ENCODE measurements around the gene AKR1E2. TPM values are rescaled to one million over a fixed set of nuclear protein-coding genes. Genes with fewer than 3 reads are reported as not detected.

AKR1E2 gene
- total and polyA plus RNA-seq, 4 experiments from 2014 or later: 1.5 to 9.8 (median 5.7) TPM

DNA sequence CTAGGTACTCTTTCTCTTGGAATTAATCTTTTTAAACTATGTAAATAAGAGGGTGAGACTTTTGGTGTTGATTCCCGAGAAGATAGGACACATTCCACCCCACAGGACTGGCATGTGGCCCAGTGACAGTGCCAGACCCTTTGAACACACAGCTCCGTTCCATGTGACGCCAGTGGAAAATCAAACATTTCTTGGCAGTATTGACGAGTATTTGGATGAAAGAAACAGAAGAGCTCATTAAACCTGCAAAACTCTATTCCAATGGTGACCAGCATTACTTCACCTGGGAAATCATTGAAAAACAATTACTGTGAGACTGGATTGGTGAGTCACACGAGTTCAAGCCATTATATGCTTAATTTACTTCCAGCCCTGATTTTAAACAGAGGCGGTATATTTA, 25.8 kb downstream of the AKR1E2 start:
- no peaks in the 10 kb centered on the region for H3K27me3 ChIP-seq (ENCODE audit: insufficient read depth, low read length)

DNA sequence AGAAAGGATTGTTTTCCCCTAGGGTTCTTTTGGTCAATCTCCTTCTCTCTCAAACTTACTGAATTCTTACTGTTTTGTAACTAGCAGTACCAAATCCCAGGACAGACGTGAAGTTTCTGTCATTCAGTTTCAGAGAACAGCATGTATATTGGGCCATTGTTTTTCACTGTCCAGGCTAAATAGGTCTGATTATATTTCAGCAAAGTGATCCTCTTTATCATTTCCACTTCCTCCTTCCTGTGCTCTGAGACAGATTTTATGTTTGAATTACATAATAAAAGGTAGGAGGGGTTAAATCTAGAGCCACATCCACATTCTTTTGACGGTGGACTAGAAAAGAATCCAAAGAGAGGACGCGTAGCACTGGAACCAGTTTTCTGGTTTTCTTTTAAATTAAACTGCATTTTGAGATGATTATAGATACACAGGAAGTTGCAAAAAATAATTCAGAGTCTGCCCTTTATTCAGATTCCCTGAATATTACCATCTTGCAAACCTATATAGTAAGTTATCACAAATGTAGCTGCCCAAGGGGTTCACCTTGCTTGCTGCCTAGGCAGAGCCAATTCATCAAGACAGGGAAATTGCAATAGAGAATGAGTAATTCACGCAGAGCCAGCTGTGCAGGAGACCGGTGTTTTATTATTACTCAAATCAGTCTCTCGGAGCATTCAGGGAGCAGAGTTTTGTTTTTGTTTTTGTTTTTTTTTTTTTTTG, 40.1 kb downstream of the AKR1E2 start:
- H3K4me1 ChIP-seq (ENCODE audit: insufficient read depth, low read length): no peaks in the 10 kb centered on the region
- Mint-ChIP-seq H3K4me3 (peak overlapping the region in 2 of 8 donors; percentile 15 to 28), H3K4me1 (peaks cover 0 to 6% (median under 1%) of the 10 kb centered on the region in 4 donors), H3K27me3 (peaks cover 0 to 5% of the 10 kb centered on the region in 2 donors), H3K36me3 (peaks cover 0 to 3% of the 10 kb centered on the region in 2 donors), H3K27ac (peak overlapping the region in 1 of 7 donors; percentile 33), H3K9me3 (peaks cover 0 to 2% (median 0%) of the 10 kb centered on the region in 8 donors)
- no peak overlapping the region for H3K4me3 ChIP-seq (ENCODE audit: low read length in 2 of 2)
- intact Hi-C loops (cut with micrococcal nuclease): no loop called here
- no peaks in the 10 kb centered on the region for H3K9me3 ChIP-seq (ENCODE audit: control insufficient read depth in 1 of 2, low read length in 2 of 2)
- CTCF ChIA-PET (ENCODE audit: partially characterized antibody): no interaction called here
- H3K27ac ChIP-seq (ENCODE audit: low read depth, low read length): no peak overlapping the region
- DNase-seq: no peak
- POLR2A ChIA-PET (ENCODE audit: partially characterized antibody): no interaction called here
- H3K36me3 ChIP-seq (ENCODE audit: insufficient read depth, low read length): no peaks in the 10 kb centered on the region
- no peaks in the 10 kb centered on the region for H3K27me3 ChIP-seq (ENCODE audit: insufficient read depth, low read length)

More for the DNA sequence above, 25.8 kb downstream of the AKR1E2 start:
- intact Hi-C loops (cut with micrococcal nuclease): no loop called here
- peaks cover 6 to 9% (median 8%) of the 10 kb centered on the region in 4 donors for H3K4me1 Mint-ChIP-seq
- Histone ChIP-seq H3K4me1 (ENCODE audit: insufficient read depth, low read length) (peaks cover 4% of the 10 kb centered on the region), H3K27ac (ENCODE audit: low read depth, low read length) (no peak overlapping the region), H3K36me3 (ENCODE audit: insufficient read depth, low read length) (no peaks in the 10 kb centered on the region), H3K4me3 (ENCODE audit: low read length in 2 of 2) (no peak overlapping the region), H3K9me3 (ENCODE audit: control insufficient read depth in 1 of 2, low read length in 2 of 2) (no peaks in the 10 kb centered on the region)
- H3K27me3 Mint-ChIP-seq: peaks cover 0 to 2% of the 10 kb centered on the region in 2 donors
- peaks cover 4 to 8% of the 10 kb centered on the region in 2 donors for H3K36me3 Mint-ChIP-seq
- ChIA-PET CTCF (ENCODE audit: partially characterized antibody) (interaction anchor here (0.9 to 10.6 kb wide), 10 partner anchors 9 to 771 kb away, joined by 3 to 123 read pairs (median 20); no protein-coding TSS in a partner anchor), POLR2A (ENCODE audit: partially characterized antibody) (no interaction called here)
- no peak overlapping the region for H3K4me3 Mint-ChIP-seq
- no peak overlapping the region for H3K27ac Mint-ChIP-seq
- no peak for DNase-seq
- H3K9me3 Mint-ChIP-seq: no peaks in the 10 kb centered on the region

DNA sequence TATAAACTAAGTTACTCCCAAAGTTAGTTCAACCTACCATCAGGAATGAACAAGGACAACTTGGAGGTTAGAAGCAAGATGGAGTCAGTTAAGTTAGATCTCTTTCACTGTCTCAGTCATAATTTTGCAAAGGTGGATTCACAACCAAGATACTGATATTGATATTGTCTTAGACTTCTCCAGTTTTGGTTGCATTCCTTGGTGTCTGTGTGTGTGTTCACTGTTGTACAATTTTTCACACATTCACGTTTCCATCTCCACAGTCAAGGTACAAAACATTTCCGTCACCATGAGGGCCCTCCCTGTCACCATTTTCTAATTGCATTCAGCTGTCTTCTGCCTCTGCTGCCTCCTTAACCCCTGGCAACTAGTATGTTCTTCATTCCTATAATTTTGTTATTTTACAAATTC, 41.1 kb downstream of the AKR1E2 start:
- Mint-ChIP-seq H3K4me3 (no peak overlapping the region), H3K27me3 (peaks cover 0 to 6% of the 10 kb centered on the region in 2 donors), H3K27ac (no peak overlapping the region), H3K9me3 (peaks cover 0 to 2% (median 0%) of the 10 kb centered on the region in 8 donors), H3K4me1 (peaks cover 0 to 6% (median under 1%) of the 10 kb centered on the region in 4 donors), H3K36me3 (no peaks in the 10 kb centered on the region)
- Histone ChIP-seq H3K36me3 (ENCODE audit: insufficient read depth, low read length) (no peaks in the 10 kb centered on the region), H3K27me3 (ENCODE audit: insufficient read depth, low read length) (no peaks in the 10 kb centered on the region), H3K4me1 (ENCODE audit: insufficient read depth, low read length) (no peaks in the 10 kb centered on the region), H3K27ac (ENCODE audit: low read depth, low read length) (no peak overlapping the region), H3K4me3 (ENCODE audit: low read length in 2 of 2) (no peak overlapping the region), H3K9me3 (ENCODE audit: control insufficient read depth in 1 of 2, low read length in 2 of 2) (no peaks in the 10 kb centered on the region)
- intact Hi-C loops (cut with micrococcal nuclease): no loop called here
- ChIA-PET CTCF (ENCODE audit: partially characterized antibody) (interaction anchor here (1.1 to 1.5 kb wide), 2 partner anchors 18 to 416 kb away, joined by 3 to 4 read pairs; no protein-coding TSS in a partner anchor), POLR2A (ENCODE audit: partially characterized antibody) (no interaction called here)
- DNase-seq: no peak

DNA sequence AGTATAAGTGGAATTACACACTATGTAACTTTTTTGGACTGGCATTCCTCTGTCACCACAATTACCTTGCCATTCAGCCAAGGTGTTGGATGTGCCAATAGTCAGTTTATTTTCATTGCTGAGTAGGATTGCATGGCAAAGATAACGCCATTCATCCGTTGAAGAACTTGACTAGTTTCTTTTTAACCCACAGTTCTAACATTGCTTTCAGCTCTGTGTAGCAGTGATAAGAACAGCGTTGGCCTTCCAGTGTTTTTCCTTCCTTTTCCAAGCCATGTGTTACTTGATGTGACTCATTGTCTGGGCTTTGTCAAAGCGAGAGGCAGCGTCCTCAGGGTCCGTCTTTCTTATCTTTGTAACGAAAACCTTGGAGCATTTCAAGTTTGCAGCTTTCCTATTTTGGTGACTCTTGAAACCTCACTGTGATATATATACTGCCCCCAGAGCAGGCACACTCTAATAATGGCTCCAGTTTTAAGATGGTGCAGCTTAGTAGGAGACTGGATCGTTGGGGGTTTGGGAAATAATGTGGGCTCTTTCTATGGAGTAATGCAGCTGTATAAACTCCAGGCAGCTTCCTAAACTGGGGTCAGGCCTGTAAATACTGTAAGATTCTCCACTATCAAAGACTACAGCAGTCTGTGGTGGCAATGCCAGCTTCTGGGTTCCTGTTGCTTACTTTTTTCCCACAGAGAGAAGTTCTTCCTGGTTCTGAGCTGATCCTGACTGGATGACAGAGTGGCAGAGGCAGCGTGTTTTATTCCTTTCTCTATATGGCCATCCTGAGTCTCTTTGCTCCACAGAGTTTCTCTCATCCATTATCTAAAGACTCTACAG, 41.7 kb downstream of the AKR1E2 start:
- Mint-ChIP-seq H3K4me3 (no peak overlapping the region), H3K9me3 (no peaks in the 10 kb centered on the region), H3K27me3 (peaks cover 0 to 3% of the 10 kb centered on the region in 2 donors), H3K4me1 (peaks cover 0 to 6% (median under 1%) of the 10 kb centered on the region in 4 donors), H3K27ac (no peak overlapping the region), H3K36me3 (no peaks in the 10 kb centered on the region)
- Histone ChIP-seq H3K9me3 (ENCODE audit: control insufficient read depth in 1 of 2, low read length in 2 of 2) (no peaks in the 10 kb centered on the region), H3K4me1 (ENCODE audit: insufficient read depth, low read length) (no peaks in the 10 kb centered on the region), H3K27me3 (ENCODE audit: insufficient read depth, low read length) (no peaks in the 10 kb centered on the region), H3K36me3 (ENCODE audit: insufficient read depth, low read length) (no peaks in the 10 kb centered on the region), H3K4me3 (ENCODE audit: low read length in 2 of 2) (no peak overlapping the region), H3K27ac (ENCODE audit: low read depth, low read length) (no peak overlapping the region)
- no peak for DNase-seq
- ChIA-PET POLR2A (ENCODE audit: partially characterized antibody) (no interaction called here), CTCF (ENCODE audit: partially characterized antibody) (interaction anchor here (0.6 to 1.5 kb wide), 3 partner anchors 18 to 415 kb away, joined by 3 to 4 read pairs (median 3); no protein-coding TSS in a partner anchor)
- intact Hi-C loops (cut with micrococcal nuclease): no loop called here

DNA sequence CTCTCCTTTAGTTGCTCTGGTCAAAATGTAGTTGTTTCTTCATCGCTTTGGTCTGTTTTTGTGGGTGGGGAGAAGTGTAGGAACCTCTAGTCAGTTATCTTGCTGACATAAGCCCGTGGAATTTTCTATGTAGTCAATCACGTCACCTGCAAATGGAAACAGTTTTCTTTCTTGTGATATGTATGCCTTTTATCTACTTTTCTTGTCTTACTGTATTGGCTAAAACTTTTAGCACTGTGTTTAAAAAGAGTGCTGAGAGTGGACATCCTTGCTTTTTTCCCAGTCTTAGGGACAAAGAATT, 42.3 kb downstream of the AKR1E2 start:
- no peak overlapping the region for H3K4me3 ChIP-seq (ENCODE audit: low read length in 2 of 2)
- ChIA-PET POLR2A (ENCODE audit: partially characterized antibody) (no interaction called here), CTCF (ENCODE audit: partially characterized antibody) (interaction anchor here (0.6 to 1.5 kb wide), 3 partner anchors 19 to 414 kb away, joined by 3 to 4 read pairs (median 3); no protein-coding TSS in a partner anchor)
- no peaks in the 10 kb centered on the region for H3K36me3 ChIP-seq (ENCODE audit: insufficient read depth, low read length)
- no peaks in the 10 kb centered on the region for H3K27me3 ChIP-seq (ENCODE audit: insufficient read depth, low read length)
- intact Hi-C loops (cut with micrococcal nuclease): no loop called here
- Mint-ChIP-seq H3K36me3 (no peaks in the 10 kb centered on the region), H3K27ac (no peak overlapping the region), H3K4me3 (no peak overlapping the region), H3K9me3 (no peaks in the 10 kb centered on the region), H3K4me1 (peaks cover 0 to 6% (median under 1%) of the 10 kb centered on the region in 4 donors), H3K27me3 (peaks cover 0 to 6% of the 10 kb centered on the region in 2 donors)
- no peaks in the 10 kb centered on the region for H3K4me1 ChIP-seq (ENCODE audit: insufficient read depth, low read length)
- no peak overlapping the region for H3K27ac ChIP-seq (ENCODE audit: low read depth, low read length)
- no peaks in the 10 kb centered on the region for H3K9me3 ChIP-seq (ENCODE audit: control insufficient read depth in 1 of 2, low read length in 2 of 2)
- DNase-seq: no peak

DNA sequence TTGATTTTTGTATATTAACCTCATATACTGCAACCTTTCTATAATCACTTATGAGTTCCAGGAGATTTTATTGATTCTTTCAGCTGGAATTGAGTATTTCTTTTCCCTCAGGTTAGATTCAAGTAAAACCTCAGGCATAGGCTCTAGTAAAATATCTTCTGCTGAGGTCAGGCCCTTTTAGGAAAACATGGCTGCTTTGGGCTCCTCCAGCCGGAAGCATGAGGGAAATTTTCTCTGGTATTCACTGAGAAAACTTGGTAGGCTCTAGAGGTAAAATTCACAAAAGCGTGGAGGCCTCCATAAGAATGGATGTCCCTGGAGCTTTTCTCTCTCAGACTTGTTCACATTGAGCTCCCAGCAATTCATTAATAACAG, 56.7 kb downstream of the AKR1E2 start:
- Mint-ChIP-seq H3K4me3 (no peak overlapping the region), H3K9me3 (no peaks in the 10 kb centered on the region), H3K36me3 (peaks cover 0 to 25% of the 10 kb centered on the region in 2 donors), H3K27ac (no peak overlapping the region), H3K27me3 (peaks cover 3 to 4% of the 10 kb centered on the region in 2 donors), H3K4me1 (no peaks in the 10 kb centered on the region)
- intact Hi-C loops (cut with micrococcal nuclease): no loop called here
- DNase-seq: no peak
- ChIA-PET CTCF (ENCODE audit: partially characterized antibody) (no interaction called here), POLR2A (ENCODE audit: partially characterized antibody) (no interaction called here)
- H3K27ac ChIP-seq (ENCODE audit: low read depth, low read length): no peak overlapping the region
- H3K4me3 ChIP-seq (ENCODE audit: low read length in 2 of 2): no peak overlapping the region
- no peaks in the 10 kb centered on the region for H3K4me1 ChIP-seq (ENCODE audit: insufficient read depth, low read length)
- H3K27me3 ChIP-seq (ENCODE audit: insufficient read depth, low read length): no peaks in the 10 kb centered on the region
- no peaks in the 10 kb centered on the region for H3K36me3 ChIP-seq (ENCODE audit: insufficient read depth, low read length)
- H3K9me3 ChIP-seq (ENCODE audit: control insufficient read depth in 1 of 2, low read length in 2 of 2): no peaks in the 10 kb centered on the region

DNA sequence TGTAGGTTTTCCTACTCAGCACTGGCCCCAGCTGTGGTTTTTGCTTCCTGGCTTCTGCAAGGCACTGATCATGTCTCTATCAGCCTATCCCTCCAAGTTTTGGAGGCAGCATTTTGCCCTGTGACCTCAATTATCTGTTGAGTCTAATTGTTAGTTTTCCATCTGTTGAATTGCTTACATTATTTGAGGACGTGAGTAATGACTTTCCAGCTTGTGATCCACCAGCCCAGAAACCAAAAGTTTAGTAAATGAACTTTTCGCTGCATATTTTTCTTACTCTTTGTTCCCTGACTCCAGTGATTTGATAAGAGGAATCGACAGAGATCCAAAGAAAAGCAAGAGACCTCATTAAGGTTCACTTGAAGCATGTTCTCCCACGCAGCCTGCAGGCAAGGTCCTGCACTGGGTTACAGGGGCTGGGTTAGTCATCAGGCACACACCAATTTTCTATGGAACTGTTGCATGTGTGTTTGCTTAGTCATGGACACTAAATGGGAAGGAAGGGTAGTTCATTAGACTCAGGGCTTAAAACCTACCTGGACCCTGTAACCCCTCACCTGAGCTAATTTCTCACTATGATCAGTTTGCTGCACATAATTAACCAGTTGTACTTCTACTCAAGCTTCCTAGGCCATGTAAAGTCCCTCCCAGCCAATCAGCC, 57.2 kb downstream of the AKR1E2 start:
- Histone ChIP-seq H3K9me3 (ENCODE audit: control insufficient read depth in 1 of 2, low read length in 2 of 2) (no peaks in the 10 kb centered on the region), H3K36me3 (ENCODE audit: insufficient read depth, low read length) (no peaks in the 10 kb centered on the region), H3K27ac (ENCODE audit: low read depth, low read length) (no peak overlapping the region), H3K4me3 (ENCODE audit: low read length in 2 of 2) (no peak overlapping the region), H3K27me3 (ENCODE audit: insufficient read depth, low read length) (no peaks in the 10 kb centered on the region), H3K4me1 (ENCODE audit: insufficient read depth, low read length) (no peaks in the 10 kb centered on the region)
- no peak overlapping the region for H3K4me3 Mint-ChIP-seq
- H3K9me3 Mint-ChIP-seq: no peaks in the 10 kb centered on the region
- intact Hi-C loops (cut with micrococcal nuclease): no loop called here
- CTCF ChIA-PET (ENCODE audit: partially characterized antibody): no interaction called here
- H3K4me1 Mint-ChIP-seq: no peaks in the 10 kb centered on the region
- no peak overlapping the region for H3K27ac Mint-ChIP-seq
- peaks cover 3 to 4% of the 10 kb centered on the region in 2 donors for H3K27me3 Mint-ChIP-seq
- no peak for DNase-seq
- POLR2A ChIA-PET (ENCODE audit: partially characterized antibody): no interaction called here
- peaks cover 0 to 25% of the 10 kb centered on the region in 2 donors for H3K36me3 Mint-ChIP-seq

Measured in CD4-positive, alpha-beta memory T cell (primary cell).